Ishikawa (cell line): Measurements from ENCODE around the gene VTI1A.

Experiments
- CREB1 ChIP-seq: IDR thresholded peaks from 2 replicates; pipeline ENCODE4 v1.6.1; 2012; ENCODE audit warnings: low read depth
- EP300 ChIP-seq: IDR thresholded peaks from 2 replicates; pipeline ENCODE4 v1.6.1; 2012; ENCODE audit warnings: borderline replicate concordance
- NFIC ChIP-seq: IDR thresholded peaks from 2 replicates; pipeline ENCODE4 v1.6.1; 2012
- RAD21 ChIP-seq: IDR thresholded peaks from 2 replicates; pipeline ENCODE4 v1.6.1; 2012; ENCODE audit warnings: low read depth
- TAF1 ChIP-seq: IDR thresholded peaks from 2 replicates; pipeline ENCODE4 v1.6.1; 2012; ENCODE audit warnings: low read depth, mild to moderate bottlenecking
- TCF12 ChIP-seq: IDR thresholded peaks from 2 replicates; pipeline ENCODE4 v1.6.1; 2012; ENCODE audit warnings: low read depth

GRCh38 chr10:112831859-112832258 lies 384.8 kb downstream of the VTI1A start:
- TF ChIP-seq NFIC (no peak), CREB1 (no peak), TCF12 (no peak), TAF1 (no peak), RAD21 (no peak), EP300 (no peak)
